NAMALWA (cell line): ENCODE data around the gene ABHD12B.

ENCODE experiments used
- DNase-seq: peaks from one replicate; pipeline ENCODE4 v3.0.0-alpha.2; 2015; ENCODE audit warnings: low spot score

Gene ABHD12B

GRCh38 chr14:50839048-50839447 is 32.8 kb upstream of the ABHD12B start:
- DNase-seq, result no peak

DNA sequence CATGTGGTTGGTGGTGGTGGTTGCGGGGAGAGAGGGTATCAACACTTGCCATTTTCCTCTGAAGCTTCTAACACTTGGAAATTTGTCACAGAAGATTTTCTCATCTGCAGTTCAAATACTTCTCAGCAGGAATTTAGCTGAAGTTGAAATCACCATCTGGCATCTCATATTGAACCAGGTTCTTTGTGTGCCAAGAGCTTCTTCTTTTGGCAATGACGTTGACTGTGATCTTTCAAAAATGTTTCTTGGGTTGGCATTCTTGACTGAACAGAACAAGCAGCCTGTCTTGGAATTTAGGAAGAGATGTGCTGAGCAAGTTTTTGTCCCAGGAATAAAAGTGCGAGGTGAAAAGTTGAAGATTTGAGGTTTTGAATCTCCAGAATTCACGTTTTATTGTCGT is 32.2 kb upstream of the ABHD12B start:
- no peak for DNase-seq

GRCh38 chr14:50844391-50844790 is 27.5 kb upstream of the ABHD12B start:
- DNase-seq, result no peak

DNA sequence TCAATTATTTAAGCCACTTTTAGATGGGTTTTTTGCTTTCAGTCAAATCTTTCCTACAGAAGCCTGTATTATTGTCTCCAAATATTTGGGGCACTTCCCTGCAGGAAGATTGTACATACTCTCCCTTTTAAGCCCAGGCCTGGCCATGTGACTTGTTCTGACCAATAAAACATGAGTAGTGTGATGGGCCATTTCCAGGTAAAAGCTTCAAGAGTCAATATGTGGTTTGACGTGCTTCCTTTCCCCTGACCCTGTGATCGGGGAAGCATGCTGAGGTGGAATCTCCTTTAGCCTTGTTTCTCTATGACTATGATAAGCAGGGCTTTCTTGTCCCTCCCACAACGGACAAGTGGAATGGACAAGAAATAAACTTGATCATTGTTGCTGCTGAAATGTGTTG is 26.7 kb upstream of the ABHD12B start:
- DNase-seq, result no peak

- DNase-seq, result no peak
Measured at GRCh38 chr14:50846226-50846880, 25.5 kb upstream of the ABHD12B start.

DNA sequence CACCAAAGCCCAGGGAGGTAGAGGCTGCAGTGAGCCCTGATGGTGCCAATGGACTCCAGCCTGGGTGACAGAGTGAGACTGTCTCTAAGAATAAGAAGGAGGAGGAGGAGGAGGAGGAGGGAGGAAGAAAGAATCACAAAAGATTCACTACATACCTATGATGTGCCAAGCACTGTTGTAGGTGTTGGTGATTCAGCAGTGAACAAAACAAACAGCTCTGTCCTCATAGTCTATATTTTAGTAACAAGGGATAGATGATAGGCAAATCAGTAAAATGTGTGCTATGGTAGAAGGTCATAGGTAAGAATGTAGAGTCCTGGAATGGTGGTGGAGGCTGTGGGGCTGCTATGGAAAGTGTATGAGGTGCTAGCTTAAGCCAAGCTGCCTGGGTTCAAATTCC is 18.0 kb upstream of the ABHD12B start:
- DNase-seq, result no peak

- no peak for DNase-seq
Measured at GRCh38 chr14:50854521-50854920, 17.3 kb upstream of the ABHD12B start.

DNA sequence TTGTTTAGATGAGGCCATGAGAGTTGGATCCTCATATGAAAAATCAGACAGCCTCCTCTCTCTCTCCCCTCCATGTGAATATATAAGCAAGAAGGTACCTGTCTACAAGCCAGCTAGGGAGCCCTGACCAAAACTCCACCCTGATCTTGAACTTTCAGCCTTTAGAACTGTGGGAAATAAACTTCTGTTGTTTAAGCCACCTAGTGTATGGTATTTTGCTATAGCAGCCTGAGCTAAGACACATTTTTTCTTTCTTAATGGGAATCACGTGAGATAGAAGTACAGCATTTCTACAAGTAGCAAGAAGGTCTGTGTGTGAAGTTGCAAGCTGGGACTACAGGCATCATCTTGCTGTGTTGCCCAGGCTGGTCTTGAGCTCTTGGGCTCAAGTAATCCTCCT is 16.3 kb upstream of the ABHD12B start:
- DNase-seq, result no peak

- DNase-seq, result no peak
Measured at GRCh38 chr14:50856660-50857059, 15.2 kb upstream of the ABHD12B start.

DNA sequence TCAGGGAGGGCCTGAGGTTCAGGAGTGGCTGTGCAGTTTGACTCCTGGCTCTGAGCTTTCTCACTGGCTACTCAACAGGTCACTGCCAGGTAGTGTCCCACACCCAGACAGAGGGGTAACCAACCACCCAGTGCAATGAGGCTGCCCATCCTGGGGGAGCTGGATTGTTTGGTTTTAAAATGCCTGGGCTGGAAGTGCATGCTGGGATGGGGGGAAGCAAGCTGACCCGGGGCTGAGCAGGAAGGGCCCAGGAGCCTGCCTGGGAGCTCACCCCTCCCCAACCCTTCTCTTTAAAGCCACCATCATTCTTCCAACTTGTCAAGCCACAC is 12.6 kb upstream of the ABHD12B start:
- no peak for DNase-seq

GRCh38 chr14:50860478-50861086 is 11.3 kb upstream of the ABHD12B start:
- peak; percentile 87 for DNase-seq

DNA sequence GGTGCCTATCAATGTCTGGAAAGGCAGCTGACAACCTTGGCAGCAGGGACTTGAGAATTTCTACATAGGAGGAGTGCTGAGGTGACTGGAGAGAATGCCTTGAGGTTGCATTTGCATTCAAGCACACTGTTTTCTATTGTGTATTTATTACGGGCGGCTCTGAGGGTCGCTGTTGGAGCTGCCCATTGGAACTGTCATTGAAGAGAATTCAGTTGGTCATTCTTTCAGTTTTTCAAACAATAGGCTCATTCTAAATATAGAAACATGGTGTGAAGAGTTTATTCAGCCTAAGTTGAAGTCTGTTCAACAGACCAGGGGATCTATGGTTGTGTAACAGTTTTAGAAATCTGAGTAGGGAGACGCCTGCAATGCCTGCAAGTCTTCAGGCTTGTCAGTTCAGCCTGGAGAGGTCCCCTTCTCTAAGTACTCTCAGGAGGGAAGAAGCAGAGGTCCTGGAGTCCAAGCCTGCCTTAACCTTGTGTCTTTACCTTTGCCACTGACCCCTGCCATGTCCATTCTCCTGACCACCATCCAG is 9.8 kb upstream of the ABHD12B start:
- no peak for DNase-seq

- DNase-seq, result no peak
Measured at GRCh38 chr14:50864237-50864636, 7.6 kb upstream of the ABHD12B start.

DNA sequence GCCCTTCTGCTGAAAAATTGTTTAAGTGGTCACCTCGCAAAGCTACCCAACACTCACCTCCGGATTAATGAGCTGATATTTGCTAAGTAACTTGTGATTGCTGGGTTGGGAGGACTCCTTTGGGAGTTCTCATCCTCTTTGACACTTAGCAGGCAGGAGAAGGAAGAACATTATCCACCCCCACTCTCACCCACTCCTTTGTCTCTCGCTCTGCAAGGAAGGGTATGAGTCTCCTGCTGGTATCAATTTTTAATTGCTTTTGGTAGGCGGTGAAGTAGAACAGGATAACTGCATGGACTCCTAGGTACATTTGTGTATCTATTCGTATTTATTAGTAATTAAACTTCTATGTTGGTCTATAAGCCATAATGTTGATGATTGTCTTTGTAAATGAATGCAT is 6.9 kb upstream of the ABHD12B start:
- DNase-seq, result no peak

GRCh38 chr14:50865391-50866076 is 6.3 kb upstream of the ABHD12B start:
- no peak for DNase-seq

- no peak for DNase-seq
Measured at GRCh38 chr14:50871228-50871627, 625 bp upstream of the ABHD12B start.

DNA sequence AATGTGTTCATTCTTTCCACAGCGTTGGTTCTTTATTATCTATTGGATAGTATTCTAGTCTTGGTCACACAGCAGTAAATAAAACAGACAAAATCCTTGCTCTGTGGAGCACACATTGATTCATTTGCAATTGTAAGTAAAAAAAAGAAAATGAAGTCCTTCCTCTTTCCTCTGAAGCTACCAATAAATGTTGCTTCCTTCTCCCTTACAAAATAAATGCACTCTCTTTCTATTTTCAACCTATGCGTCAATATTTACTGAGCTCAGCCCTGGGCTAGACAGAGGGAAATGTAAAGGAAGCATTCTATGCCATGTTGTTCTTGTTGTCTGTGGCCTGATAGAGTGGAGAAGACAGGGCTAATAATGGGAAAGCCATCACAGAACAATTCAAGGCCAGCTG is 2.9 kb downstream of the ABHD12B start:
- DNase-seq, result peak; percentile 3

DNA sequence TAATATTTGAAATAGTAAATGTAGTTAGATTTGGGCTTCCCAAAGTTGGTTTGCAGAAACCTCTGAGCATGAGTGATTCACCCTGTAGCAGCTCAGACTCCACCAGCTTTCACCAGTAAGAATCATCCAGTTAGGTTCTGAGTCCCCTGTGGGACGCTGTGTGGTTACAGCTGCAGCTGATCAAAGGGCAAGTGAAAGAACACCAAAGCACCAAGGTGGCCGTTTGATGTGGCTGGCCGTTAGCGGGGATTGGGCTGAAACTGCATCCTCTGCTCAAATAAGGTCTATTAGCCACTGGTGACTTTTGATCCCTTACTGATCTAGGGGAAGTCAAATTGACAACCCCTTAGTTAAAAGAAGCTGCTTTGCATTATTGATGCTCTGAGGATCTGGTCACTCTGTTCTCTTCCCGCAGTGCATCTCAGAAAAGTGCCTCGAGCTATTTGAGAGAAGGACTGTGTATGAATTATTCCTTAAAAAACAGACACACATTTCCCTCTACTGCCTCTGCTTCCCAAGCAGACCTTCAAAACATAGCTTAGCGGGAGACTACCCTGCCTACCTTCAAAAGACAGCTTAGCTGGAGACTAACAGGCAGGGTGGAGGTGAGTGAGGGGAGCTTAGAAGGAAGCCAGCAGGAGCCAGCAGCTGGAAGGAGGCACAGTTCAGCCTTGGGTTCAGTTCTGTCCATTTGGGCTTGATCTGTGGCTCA is 3.7 kb downstream of the ABHD12B start:
- DNase-seq, result peak; percentile 71

DNA sequence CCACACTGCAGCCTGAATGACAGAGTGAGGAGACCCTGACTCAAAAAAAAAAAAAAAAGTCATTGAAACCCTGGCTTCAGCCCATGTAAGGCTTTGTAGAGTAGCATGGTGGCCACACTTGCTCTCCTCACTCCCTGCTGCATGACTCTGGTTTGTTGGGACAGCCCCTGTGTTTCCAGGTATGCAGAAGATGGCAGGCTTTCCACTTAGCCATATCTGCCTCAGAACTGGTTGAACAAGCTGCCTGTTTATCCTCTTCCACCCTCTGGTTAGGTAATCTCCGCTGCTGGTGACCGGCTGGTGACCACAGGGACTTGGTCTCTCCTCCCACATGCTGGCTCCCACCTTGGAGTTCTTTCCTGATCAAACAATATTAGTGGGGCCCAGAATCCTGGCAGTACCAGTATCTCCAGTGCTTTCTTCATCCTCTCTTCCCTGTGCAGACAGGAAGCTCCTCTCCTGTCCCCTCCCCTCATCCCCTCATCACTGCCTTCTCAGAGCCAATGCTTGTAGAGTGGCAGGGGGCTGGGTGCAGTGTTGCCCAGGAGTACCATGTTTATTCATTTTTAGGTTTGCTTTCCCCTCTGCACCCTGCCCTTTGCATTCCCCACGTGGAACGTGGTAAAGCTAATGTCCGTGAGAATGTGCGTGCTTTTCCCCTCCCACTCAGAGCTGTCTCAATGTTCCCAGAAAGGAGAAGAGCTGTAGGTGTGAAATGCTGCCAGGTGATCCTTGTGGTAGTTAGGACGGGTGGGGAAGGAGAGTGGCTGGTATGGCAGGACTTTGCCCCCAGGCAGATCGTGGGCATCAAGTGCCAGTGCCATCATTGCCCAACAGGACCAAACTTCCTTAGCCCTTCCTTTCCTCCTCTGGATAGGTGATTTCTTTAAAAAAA is 11.3 kb downstream of the ABHD12B start:
- DNase-seq, result no peak

GRCh38 chr14:50883827-50884197 is 12.0 kb downstream of the ABHD12B start:
- DNase-seq, result no peak

GRCh38 chr14:50887476-50887875 is 15.6 kb downstream of the ABHD12B start:
- DNase-seq, result no peak

- DNase-seq, result no peak
Measured at GRCh38 chr14:50892255-50892654, 20.4 kb downstream of the ABHD12B start.
